Mesendoderm (in vitro differentiated cells): ENCODE measurements around the gene PTPN21.

Source experiments
- DNase-seq: peaks from one replicate; pipeline ENCODE4 v3.0.0; 2013
- H2AK5ac ChIP-seq: 2 replicates; pipeline ENCODE4 v1.6.1; 2013; ENCODE audit warnings: low read length, inconsistent platforms
- H2BK120ac ChIP-seq: 2 replicates; pipeline ENCODE4 v1.6.1; 2013; ENCODE audit warnings: low read depth, mild to moderate bottlenecking, low read length, moderate library complexity, mixed read lengths
- H2BK15ac ChIP-seq: replicated peaks from 2 replicates; pipeline ENCODE4 v1.6.1; 2013; ENCODE audit warnings: low read depth, mild to moderate bottlenecking, moderate library complexity
- H2BK5ac ChIP-seq: 2 replicates; pipeline ENCODE4 v1.6.1; 2013; ENCODE audit warnings: low read length, inconsistent platforms
- H3K18ac ChIP-seq: 2 replicates; pipeline ENCODE4 v1.6.1; 2013; ENCODE audit warnings: mild to moderate bottlenecking, low read length, mixed read lengths
- H3K23ac ChIP-seq: one replicate; pipeline ENCODE4 v1.6.1; 2013; ENCODE audit warnings: low read length
- H3K27ac ChIP-seq: 2 replicates; pipeline ENCODE4 v1.5.1; 2013; ENCODE audit warnings: low read depth, mild to moderate bottlenecking, inconsistent platforms, low read length, moderate library complexity
- H3K27me3 ChIP-seq: 2 replicates; pipeline ENCODE4 v1.6.1; 2013; ENCODE audit warnings: low read length, control low read depth, mild to moderate bottlenecking, inconsistent platforms; ENCODE audit not compliant: insufficient read depth, poor library complexity
- H3K36me3 ChIP-seq: 2 replicates; pipeline ENCODE4 v1.6.1; 2013; ENCODE audit warnings: low read length, inconsistent platforms; ENCODE audit not compliant: control insufficient read depth, insufficient read depth
- H3K4ac ChIP-seq: one replicate; pipeline ENCODE4 v1.6.1; 2013; ENCODE audit warnings: low read depth, mild to moderate bottlenecking, low read length, moderate library complexity
- H3K4me1 ChIP-seq: 2 replicates; pipeline ENCODE4 v1.6.1; 2013; ENCODE audit warnings: low read depth, low read length, inconsistent platforms; ENCODE audit not compliant: control insufficient read depth
- H3K4me2 ChIP-seq: 2 replicates; pipeline ENCODE4 v1.6.1; 2013; ENCODE audit warnings: low read length
- H3K4me3 ChIP-seq: 2 replicates; pipeline ENCODE4 v1.5.1; 2013; ENCODE audit warnings: mild to moderate bottlenecking, low read length
- H3K56ac ChIP-seq: one replicate; pipeline ENCODE4 v1.6.1; 2013; ENCODE audit warnings: low read length
- H3K79me1 ChIP-seq: 2 replicates; pipeline ENCODE4 v1.6.1; 2013; ENCODE audit warnings: low read length, inconsistent platforms
- H3K79me2 ChIP-seq: 2 replicates; pipeline ENCODE4 v1.6.1; 2013; ENCODE audit warnings: mild to moderate bottlenecking, low read length; ENCODE audit not compliant: control insufficient read depth, insufficient read depth
- H3K9ac ChIP-seq: 2 replicates; pipeline ENCODE4 v1.6.1; 2013; ENCODE audit warnings: low read length, inconsistent platforms
- H4K5ac ChIP-seq: one replicate; pipeline ENCODE4 v1.6.1; 2013; ENCODE audit warnings: low read length
- H4K8ac ChIP-seq: one replicate; pipeline ENCODE4 v1.6.1; 2013; ENCODE audit warnings: low read depth, mild to moderate bottlenecking, control low read depth, low read length, moderate library complexity
- WGBS: extraction: QIAGEN DNeasy Blood & Tissue Kit; methylation state at CpG from one replicate; pipeline ENCODE4 v1.1.7; 2013; ENCODE audit warnings: low lambda C conversion rate, missing lambda C conversion rate; ENCODE audit not compliant: insufficient coverage; ENCODE audit errors: extremely low coverage; 5-methylcytosine and 5-hydroxymethylcytosine counted together

PTPN21 gene

DNA sequence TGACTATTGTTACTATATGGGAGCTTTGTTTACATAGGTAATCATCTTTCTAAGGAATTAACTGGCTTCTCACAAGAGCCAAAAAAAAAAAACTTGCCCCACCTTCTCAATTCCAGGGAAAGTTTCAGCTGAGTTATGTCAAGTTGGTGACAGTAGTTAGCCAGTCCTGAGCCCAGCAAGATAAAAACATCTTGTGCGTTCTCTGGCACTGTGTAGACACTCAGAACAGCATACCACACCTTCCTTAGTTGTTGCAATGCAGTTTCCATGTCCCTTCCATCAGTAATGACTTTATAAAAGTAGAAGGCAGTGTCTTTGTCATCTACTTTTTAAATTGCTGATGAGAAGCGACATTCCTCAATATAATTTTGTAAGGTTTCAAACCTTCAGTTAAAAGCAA lies 50.2 kb downstream of the PTPN21 start:
- H3K27ac ChIP-seq = no peak overlapping the region
- no peak overlapping the region for H3K18ac ChIP-seq
- DNase-seq = no peak
- no peak overlapping the region for H2BK5ac ChIP-seq
- no peak overlapping the region for H2BK120ac ChIP-seq
- H2AK5ac ChIP-seq = no peak overlapping the region
- H3K4ac ChIP-seq = no peak overlapping the region
- no peak overlapping the region for H4K8ac ChIP-seq
- H3K79me1 ChIP-seq = no peaks in the 10 kb centered on the region
- no peaks in the 10 kb centered on the region for H3K79me2 ChIP-seq
- no peak overlapping the region for H3K56ac ChIP-seq
- H3K23ac ChIP-seq = no peak overlapping the region
- no peak overlapping the region for H2BK15ac ChIP-seq
- H3K4me2 ChIP-seq = no peak overlapping the region
- no peaks in the 10 kb centered on the region for H3K27me3 ChIP-seq
- H3K36me3 ChIP-seq = peaks cover 3% of the 10 kb centered on the region
- no peak overlapping the region for H3K4me3 ChIP-seq
- WGBS = no CpG with 5 or more reads among the region's 2 CpGs
- no peak overlapping the region for H3K9ac ChIP-seq
- H4K5ac ChIP-seq = no peak overlapping the region
- no peaks in the 10 kb centered on the region for H3K4me1 ChIP-seq

- Histone ChIP-seq H3K4me3 (no peak overlapping the region), H3K4ac (no peak overlapping the region), H3K36me3 (peaks cover 3% of the 10 kb centered on the region), H4K8ac (no peak overlapping the region), H3K27ac (no peak overlapping the region), H3K23ac (no peak overlapping the region), H4K5ac (no peak overlapping the region), H2BK15ac (no peak overlapping the region), H3K9ac (no peak overlapping the region), H2BK5ac (no peak overlapping the region), H3K4me1 (no peaks in the 10 kb centered on the region), H2AK5ac (no peak overlapping the region), H3K18ac (no peak overlapping the region), H3K79me2 (no peaks in the 10 kb centered on the region), H3K4me2 (no peak overlapping the region), H3K56ac (no peak overlapping the region), H2BK120ac (no peak overlapping the region), H3K27me3 (no peaks in the 10 kb centered on the region), H3K79me1 (no peaks in the 10 kb centered on the region)
- WGBS = no CpG with 5 or more reads among the region's 2 CpGs
- no peak for DNase-seq
These were observed 50.9 kb downstream of the PTPN21 start for GRCh38 chr14:88503754-88504406.

- H3K4ac ChIP-seq = no peak overlapping the region
- H3K4me2 ChIP-seq = no peak overlapping the region
- H4K5ac ChIP-seq = no peak overlapping the region
- H4K8ac ChIP-seq = no peak overlapping the region
- peaks cover 3% of the 10 kb centered on the region for H3K36me3 ChIP-seq
- no peak overlapping the region for H2BK120ac ChIP-seq
- no peaks in the 10 kb centered on the region for H3K27me3 ChIP-seq
- H3K27ac ChIP-seq = no peak overlapping the region
- H3K4me1 ChIP-seq = no peaks in the 10 kb centered on the region
- H3K23ac ChIP-seq = no peak overlapping the region
- no peak overlapping the region for H3K9ac ChIP-seq
- H3K56ac ChIP-seq = no peak overlapping the region
- H2BK15ac ChIP-seq = no peak overlapping the region
- H3K18ac ChIP-seq = no peak overlapping the region
- H3K79me2 ChIP-seq = no peaks in the 10 kb centered on the region
- H2BK5ac ChIP-seq = no peak overlapping the region
- H3K79me1 ChIP-seq = no peaks in the 10 kb centered on the region
- no peak for DNase-seq
- no peak overlapping the region for H3K4me3 ChIP-seq
- no CpG with 5 or more reads among the region's 4 CpGs for WGBS
- no peak overlapping the region for H2AK5ac ChIP-seq
These were observed 52.1 kb downstream of the PTPN21 start for GRCh38 chr14:88502740-88503139.

GRCh38 chr14:88500611-88501010 lies 54.2 kb downstream of the PTPN21 start:
- Histone ChIP-seq H2BK5ac (no peak overlapping the region), H4K8ac (no peak overlapping the region), H3K9ac (no peak overlapping the region), H3K56ac (no peak overlapping the region), H4K5ac (no peak overlapping the region), H2BK15ac (no peak overlapping the region), H3K18ac (no peak overlapping the region), H3K79me1 (no peaks in the 10 kb centered on the region), H2AK5ac (no peak overlapping the region), H2BK120ac (no peak overlapping the region), H3K4me1 (no peaks in the 10 kb centered on the region), H3K4me2 (no peak overlapping the region), H3K36me3 (peaks cover 3% of the 10 kb centered on the region), H3K27ac (no peak overlapping the region), H3K4me3 (no peak overlapping the region), H3K23ac (no peak overlapping the region), H3K27me3 (no peaks in the 10 kb centered on the region), H3K79me2 (no peaks in the 10 kb centered on the region), H3K4ac (no peak overlapping the region)
- no peak for DNase-seq
- no CpG with 5 or more reads among the region's 2 CpGs for WGBS

- no peak overlapping the region for H4K5ac ChIP-seq
- no peak overlapping the region for H2BK120ac ChIP-seq
- no peak overlapping the region for H3K56ac ChIP-seq
- no peak overlapping the region for H4K8ac ChIP-seq
- no peaks in the 10 kb centered on the region for H3K79me2 ChIP-seq
- H3K27ac ChIP-seq = no peak overlapping the region
- H3K4me2 ChIP-seq = no peak overlapping the region
- no peak overlapping the region for H2AK5ac ChIP-seq
- H3K23ac ChIP-seq = no peak overlapping the region
- no peak overlapping the region for H3K4me3 ChIP-seq
- no CpG with 5 or more reads among the region's 6 CpGs for WGBS
- H3K36me3 ChIP-seq = peaks cover 3% of the 10 kb centered on the region
- no peak overlapping the region for H3K4ac ChIP-seq
- no peak for DNase-seq
- no peak overlapping the region for H2BK15ac ChIP-seq
- no peaks in the 10 kb centered on the region for H3K27me3 ChIP-seq
- no peaks in the 10 kb centered on the region for H3K79me1 ChIP-seq
- H3K18ac ChIP-seq = no peak overlapping the region
- no peak overlapping the region for H2BK5ac ChIP-seq
- H3K4me1 ChIP-seq = no peaks in the 10 kb centered on the region
- H3K9ac ChIP-seq = no peak overlapping the region
These were observed 55.6 kb downstream of the PTPN21 start for GRCh38 chr14:88499225-88499624.

GRCh38 chr14:88496414-88496813 lies 58.4 kb downstream of the PTPN21 start:
- WGBS = no CpG with 5 or more reads among the region's 3 CpGs
- Histone ChIP-seq H4K8ac (no peak overlapping the region), H3K56ac (no peak overlapping the region), H3K4ac (no peak overlapping the region), H3K9ac (no peak overlapping the region), H3K36me3 (no peaks in the 10 kb centered on the region), H3K4me2 (no peak overlapping the region), H3K79me2 (no peaks in the 10 kb centered on the region), H3K4me1 (no peaks in the 10 kb centered on the region), H2AK5ac (no peak overlapping the region), H3K79me1 (no peaks in the 10 kb centered on the region), H4K5ac (no peak overlapping the region), H2BK120ac (no peak overlapping the region), H3K23ac (no peak overlapping the region), H2BK15ac (no peak overlapping the region), H3K27ac (no peak overlapping the region), H3K4me3 (no peak overlapping the region), H2BK5ac (no peak overlapping the region), H3K18ac (no peak overlapping the region), H3K27me3 (no peaks in the 10 kb centered on the region)
- DNase-seq = no peak
